ENCODE measurements around the gene TLX2. TPM values are rescaled to one million over a fixed set of nuclear protein-coding genes. Genes with fewer than 3 reads are reported as not detected.

Gene TLX2
- total and polyA plus RNA-seq, 2 of the 13 experiments (the other 11 are each of a cell fraction or from before 2014, with no cell fraction given) = 0.05 to 0.20 TPM

- no peak for TF ChIP-seq TIGD3 (CRISPR knock-in tag; IDR thresholded peaks at IDR 0.05; ENCODE audit: borderline replicate concordance)
- TF ChIP-seq HOXA3 (CRISPR knock-in tag; IDR thresholded peaks at IDR 0.05) = no peak; the same call in 1 of the 2 replicates
- no peak for TF ChIP-seq SRSF1 (optimal IDR thresholded peaks at IDR 0.05; ENCODE audit: low read depth, low read length)
- no peak for TF ChIP-seq KAT8 (CRISPR knock-in tag; IDR thresholded peaks at IDR 0.05)
- no peak for TF ChIP-seq PBX3 (CRISPR knock-in tag; IDR thresholded peaks at IDR 0.05; ENCODE audit: borderline replicate concordance)
- no peak for TF ChIP-seq ETV5 (CRISPR knock-in tag; IDR thresholded peaks at IDR 0.05; ENCODE audit: borderline replicate concordance)
- TF ChIP-seq MAFK (conservative IDR thresholded peaks at IDR 0.05 in 1 of 2, IDR thresholded peaks at IDR 0.05 in 1 of 2; ENCODE audit: low read length in 2 of 2) = no peak
- no peak for TF ChIP-seq ZMYM2 (CRISPR knock-in tag; IDR thresholded peaks at IDR 0.05)
- TF ChIP-seq UBTF (CRISPR knock-in tag; IDR thresholded peaks at IDR 0.05) = 0 out of 2 replicates have a peak, but pooled peaks have one; percentile 11
- no peak for TF ChIP-seq ATF7 (IDR thresholded peaks at IDR 0.05)
- TF ChIP-seq ATF7 (CRISPR knock-in tag; IDR thresholded peaks at IDR 0.05) = no peak
- no peak for TF ChIP-seq MEF2D (CRISPR knock-in tag; IDR thresholded peaks at IDR 0.05)
- TF ChIP-seq XBP1 (CRISPR knock-in tag; IDR thresholded peaks at IDR 0.05) = no peak
- peak; percentile 78 for TF ChIP-seq ZBTB38 (CRISPR knock-in tag; IDR thresholded peaks at IDR 0.05)
- TF ChIP-seq ZNF253 (CRISPR knock-in tag; IDR thresholded peaks at IDR 0.05; ENCODE audit: borderline replicate concordance) = no peak
- no peak for TF ChIP-seq SNAI1 (CRISPR knock-in tag; IDR thresholded peaks at IDR 0.05; ENCODE audit: borderline replicate concordance)
- TF ChIP-seq ZNF512B (CRISPR knock-in tag; IDR thresholded peaks at IDR 0.05; ENCODE audit: borderline replicate concordance) = no peak
- TF ChIP-seq ZNF572 (CRISPR knock-in tag; IDR thresholded peaks at IDR 0.05) = 0 out of 2 replicates have a peak, but pooled peaks have one; percentile 83
- TF ChIP-seq ZNF615 (CRISPR knock-in tag; IDR thresholded peaks at IDR 0.05; ENCODE audit: borderline replicate concordance) = no peak
- no peak for TF ChIP-seq TSC22D2 (CRISPR knock-in tag; IDR thresholded peaks at IDR 0.05; ENCODE audit: borderline replicate concordance)
- peak; percentile 54; the same call in 1 of the 2 replicates for TF ChIP-seq ZNF790 (CRISPR knock-in tag; IDR thresholded peaks at IDR 0.05; ENCODE audit: borderline replicate concordance)
- no peak for TF ChIP-seq ZEB1 (IDR thresholded peaks at IDR 0.05; ENCODE audit: insufficient replicate concordance, low read depth)
Measured at GRCh38 chr2:74524955-74525716, 10.9 kb downstream of the TLX2 start (continued).

Data from HepG2 (cell line).